ENCODE results near the gene PTPRCAP.
A peak's percentile ranks its signal among the peaks of the same experiment; 100 is the strongest.
"Not testable (repeated sequence)": the region's sequence is repeated elsewhere in the genome, so short reads cannot be mapped to it uniquely, and the experiment has no call there.

The PTPRCAP gene

DNA sequence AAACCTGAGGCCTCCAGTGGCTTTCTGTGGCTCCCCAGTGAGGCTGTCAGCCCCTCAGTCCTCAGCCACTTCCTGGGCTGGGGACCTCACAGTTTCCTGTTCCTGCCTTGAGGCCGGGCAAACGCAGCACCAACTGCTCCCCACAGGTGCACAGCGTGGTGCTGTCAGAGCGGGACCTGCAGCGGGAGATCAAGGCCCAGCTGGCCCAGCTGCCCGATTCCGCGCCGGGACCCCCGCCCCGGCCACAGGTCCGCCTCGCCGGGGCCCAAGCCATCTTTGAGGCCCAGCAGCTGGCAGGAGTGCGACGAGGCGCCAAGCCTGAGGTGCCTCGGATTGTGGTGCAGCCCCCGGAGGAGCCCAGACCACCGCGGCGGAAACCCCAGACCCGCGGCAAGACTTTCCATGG lies 28.2 kb downstream of the PTPRCAP start:
- DNase-seq (ENCODE audit: low read depth) = no peak

DNA sequence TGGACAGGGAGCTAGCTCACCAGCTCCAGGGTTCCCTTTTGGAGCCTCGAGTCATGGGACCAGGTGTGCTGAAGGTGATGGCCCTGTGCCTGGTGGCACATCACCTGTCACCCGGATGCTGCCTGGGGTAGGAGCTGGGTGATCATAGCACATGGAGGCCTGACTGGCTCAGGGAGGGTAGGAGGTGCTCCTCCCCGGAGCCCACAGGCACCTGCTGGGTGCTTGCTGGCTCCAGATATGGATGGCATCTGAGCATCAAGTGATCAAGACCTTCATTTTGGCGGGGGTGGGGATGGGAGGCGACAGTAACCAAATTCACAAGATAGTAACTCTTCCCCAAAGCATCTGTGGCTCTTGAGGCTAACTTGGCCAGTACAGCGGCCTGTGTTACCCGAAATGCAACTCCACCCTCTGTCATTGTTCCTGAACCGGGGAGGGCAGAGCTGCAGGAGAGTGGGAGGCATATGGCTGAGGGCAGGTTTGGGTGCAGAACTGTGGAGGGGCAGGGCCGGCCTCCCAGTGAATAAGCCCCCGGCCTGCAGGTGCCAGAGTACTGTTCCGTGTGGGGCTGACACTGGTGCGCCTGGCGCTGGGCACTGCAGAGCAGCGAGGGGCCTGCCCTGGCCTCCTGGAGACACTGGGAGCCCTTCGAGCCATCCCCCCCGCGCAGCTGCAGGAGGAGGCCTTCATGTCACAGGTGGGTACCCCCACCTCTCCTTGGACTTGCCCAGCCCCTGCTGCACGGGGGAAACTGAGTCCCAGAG lies 28.9 kb downstream of the PTPRCAP start:
- no peak for DNase-seq (ENCODE audit: low read depth)

DNA sequence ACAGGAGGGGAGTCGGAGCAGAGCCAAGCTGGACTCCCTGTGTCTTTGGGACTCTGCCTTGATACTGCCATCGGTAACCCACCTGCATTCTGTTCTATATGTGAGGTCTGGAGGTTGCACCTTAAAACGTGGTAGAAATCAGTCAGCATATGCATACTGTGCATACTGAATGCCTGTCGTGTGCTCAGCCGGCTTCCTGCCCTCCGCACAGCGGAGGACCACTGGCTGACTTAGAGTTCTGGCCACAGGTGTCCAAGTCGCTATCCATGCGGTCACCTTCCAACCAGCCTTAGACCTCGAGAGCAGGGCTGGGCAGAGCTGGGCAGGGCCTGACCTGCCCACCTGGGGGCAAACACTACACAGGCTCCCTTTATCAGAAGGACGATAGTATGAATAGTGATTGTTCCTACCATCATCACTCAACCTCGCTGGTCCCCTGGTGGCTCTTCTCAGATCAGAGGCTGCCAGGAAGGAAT lies 29.8 kb downstream of the PTPRCAP start:
- DNase-seq (ENCODE audit: low read depth) = no peak

DNA sequence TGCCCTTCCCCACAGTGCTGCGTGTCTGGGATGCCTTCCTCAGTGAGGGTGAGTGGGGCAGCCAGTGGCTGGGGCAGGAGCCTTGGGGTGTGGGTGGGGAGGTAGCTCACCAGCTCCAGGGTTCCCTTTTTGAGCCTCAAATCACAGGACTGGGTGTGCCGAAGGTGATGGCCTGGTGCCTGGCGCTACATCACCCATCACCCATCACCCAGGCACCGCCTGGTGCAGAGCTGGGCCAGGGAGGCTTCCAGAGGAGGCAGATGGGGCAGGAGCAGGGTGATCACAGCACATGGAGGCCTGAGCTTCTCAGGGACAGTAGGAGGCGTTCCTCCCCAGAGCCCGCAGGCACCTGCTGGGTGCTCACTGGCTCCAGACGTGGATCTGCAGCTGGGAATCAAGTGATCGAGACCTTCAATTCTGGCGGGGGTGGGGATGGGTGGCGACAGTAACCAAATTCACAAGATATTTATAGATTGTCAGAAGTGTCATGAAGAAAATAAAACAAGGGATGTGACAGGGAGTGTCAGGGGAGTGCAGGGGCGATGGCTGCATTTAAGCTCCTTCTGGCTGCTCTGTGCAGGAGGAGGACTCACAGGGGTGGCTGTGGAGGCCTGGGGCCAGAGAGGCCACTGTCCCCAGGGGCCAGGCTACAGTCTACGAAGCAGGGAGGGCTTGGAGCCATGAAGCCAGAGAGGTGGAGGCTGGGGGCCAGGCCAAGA lies 30.4 kb downstream of the PTPRCAP start:
- no peak for DNase-seq (ENCODE audit: low read depth)

DNA sequence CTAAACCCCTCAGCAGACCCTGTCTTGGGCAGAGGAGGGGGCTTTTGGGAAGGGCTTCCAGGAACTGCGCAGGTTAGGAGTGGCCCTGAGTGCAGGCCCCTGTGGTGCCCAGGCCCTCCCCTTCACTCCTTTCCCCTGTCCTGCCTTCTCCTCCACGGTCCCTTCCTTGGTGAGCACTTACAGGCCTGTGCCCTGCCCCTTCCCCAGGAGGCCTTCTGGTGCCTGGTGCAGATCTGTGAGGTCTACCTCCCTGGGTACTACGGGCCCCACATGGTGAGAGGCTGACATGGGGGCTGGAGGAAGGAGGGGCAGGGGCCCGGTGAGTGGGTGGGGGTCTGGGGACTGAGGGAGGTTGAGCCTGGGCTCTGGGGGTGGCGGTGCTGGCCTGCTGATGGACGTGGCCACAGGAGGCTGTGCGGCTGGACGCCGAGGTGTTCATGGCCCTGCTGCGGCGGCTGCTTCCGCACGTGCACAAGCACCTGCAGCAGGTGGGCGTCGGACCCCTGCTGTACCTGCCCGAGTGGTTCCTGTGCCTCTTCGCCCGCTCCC lies 31.0 kb downstream of the PTPRCAP start:
- DNase-seq (ENCODE audit: low read depth) = no peak

DNA sequence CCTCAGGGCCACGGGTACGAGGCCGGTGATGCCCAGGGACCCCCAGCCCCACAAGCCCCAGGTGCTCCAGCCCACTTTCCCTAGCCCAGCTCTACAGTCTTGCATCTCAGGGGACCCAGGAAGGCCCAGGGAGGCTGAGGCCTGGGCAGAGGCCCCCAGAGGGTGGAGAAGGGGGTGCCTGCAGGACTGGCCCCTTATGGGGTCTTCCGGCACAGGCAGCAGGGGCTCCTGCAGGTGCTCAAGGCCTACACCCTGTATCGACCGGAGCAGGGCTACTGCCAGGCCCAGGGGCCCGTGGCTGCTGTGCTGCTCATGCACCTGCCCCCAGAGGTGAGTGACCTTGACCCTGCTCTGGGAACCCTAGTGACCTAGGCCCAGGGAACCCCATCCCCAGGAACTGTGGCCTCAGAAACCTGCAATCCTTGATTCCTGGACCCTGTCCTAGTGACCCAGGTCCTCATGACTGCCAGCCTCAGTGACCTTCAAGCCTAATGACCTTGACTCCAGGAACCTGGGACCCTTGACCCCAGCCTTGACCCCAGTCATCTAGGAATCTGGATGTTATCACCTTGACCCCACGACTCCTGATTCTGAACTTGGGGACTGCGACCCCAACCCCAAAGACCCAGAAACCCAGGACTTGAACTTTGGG lies 31.7 kb downstream of the PTPRCAP start:
- DNase-seq (ENCODE audit: low read depth) = no peak

DNA sequence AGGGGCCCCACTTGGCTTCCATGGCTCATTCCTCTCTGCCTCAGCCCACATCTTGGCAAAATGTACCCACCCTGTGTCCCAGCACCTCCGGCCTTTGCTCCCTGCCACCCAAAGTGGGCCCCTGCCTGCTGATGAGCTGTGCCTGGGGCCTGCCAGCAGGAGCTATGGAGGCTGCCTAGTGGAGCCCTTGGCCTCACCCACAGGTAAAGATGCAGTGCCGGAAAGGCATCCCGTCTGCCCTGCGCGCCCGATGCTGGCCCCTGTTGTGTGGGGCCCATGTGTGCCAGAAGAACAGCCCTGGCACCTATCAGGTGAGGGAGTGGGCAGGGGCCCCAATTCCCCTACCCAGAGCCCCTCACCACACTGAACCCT lies 32.3 kb downstream of the PTPRCAP start:
- no peak for DNase-seq (ENCODE audit: low read depth)

DNA sequence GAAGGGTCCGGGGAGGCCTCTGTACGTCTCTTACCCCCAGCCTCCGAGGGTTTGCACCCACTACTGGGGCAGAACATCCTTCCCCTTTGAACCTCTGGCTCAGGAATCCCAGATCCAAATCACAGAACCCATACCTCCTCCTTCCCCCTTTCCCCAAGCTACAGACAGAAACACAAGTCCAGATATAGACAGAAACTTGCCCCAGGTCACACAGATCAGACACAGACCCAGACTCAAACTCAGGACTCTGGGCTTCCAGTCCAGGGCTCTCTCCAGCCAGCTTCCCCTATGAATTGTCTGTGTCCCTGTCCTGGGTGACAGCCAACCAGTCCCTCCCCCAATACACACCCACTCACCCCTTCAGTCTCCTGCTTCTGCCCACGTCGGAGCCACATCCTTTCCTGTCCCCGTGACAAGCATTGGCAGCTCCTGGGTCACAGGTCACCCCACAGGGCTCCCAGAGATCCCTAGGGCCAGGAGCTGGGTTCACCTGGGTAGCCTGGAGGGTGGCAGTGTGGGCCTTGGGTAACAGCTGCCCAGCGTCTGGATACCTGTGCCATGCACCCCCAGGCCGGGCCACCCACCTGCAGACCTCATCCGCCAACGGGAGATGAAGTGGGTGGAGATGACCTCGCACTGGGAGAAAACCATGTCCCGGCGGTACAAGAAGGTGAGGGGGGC lies 32.8 kb downstream of the PTPRCAP start:
- DNase-seq (ENCODE audit: low read depth) = no peak

DNA sequence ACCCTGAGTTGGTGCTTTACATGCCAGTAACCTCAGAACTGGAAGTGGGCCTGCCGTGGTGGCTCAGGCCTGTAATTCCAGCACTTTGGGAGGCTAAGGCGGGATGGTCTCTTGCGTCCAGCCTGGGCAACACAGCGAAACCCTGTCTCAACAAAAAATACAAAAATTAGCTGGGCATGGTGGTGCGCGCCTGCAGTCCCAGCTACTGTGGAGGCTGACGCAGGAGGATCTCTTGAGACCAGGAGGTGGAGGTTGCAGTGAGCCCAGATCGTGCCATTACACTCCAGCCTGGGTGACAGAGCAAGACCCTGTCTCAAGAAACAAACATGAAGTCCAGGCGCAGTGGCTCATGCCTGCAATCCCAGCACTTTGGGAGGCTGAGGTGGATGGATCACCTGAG lies 34.4 kb downstream of the PTPRCAP start:
- not testable (repeated sequence) for DNase-seq (ENCODE audit: low read depth)

DNA sequence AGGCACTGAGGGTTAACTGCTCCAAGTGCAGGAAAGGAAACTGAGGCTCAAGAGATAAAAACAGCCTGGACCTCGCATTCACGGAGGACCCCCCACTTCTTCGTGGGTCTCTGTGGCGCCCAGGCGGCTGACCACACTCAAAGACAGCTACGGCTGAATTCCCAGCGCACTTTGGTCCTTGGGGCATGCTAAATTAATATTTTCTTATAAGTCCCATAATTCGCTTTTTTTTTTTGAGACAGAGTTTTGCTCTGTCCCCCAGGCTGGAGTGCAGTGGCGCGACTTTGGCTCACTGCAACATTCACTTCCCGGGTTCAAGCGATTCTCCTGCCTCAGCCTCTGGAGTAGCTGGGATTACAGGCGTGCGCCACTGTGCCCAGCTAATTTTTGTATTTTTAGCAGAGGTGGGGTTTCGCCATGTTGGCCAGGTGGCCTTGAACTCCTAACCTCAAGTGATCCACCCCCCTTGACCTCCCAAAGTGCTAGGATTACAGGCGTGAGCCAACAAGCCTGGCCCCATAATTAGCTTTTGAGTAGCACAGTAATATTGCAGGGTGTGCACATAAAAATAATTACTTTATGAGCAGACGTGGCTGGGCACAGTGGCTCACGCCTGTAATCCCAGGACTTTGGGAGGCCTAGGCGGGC lies 35.2 kb downstream of the PTPRCAP start:
- not testable (repeated sequence) for DNase-seq (ENCODE audit: low read depth)

DNA sequence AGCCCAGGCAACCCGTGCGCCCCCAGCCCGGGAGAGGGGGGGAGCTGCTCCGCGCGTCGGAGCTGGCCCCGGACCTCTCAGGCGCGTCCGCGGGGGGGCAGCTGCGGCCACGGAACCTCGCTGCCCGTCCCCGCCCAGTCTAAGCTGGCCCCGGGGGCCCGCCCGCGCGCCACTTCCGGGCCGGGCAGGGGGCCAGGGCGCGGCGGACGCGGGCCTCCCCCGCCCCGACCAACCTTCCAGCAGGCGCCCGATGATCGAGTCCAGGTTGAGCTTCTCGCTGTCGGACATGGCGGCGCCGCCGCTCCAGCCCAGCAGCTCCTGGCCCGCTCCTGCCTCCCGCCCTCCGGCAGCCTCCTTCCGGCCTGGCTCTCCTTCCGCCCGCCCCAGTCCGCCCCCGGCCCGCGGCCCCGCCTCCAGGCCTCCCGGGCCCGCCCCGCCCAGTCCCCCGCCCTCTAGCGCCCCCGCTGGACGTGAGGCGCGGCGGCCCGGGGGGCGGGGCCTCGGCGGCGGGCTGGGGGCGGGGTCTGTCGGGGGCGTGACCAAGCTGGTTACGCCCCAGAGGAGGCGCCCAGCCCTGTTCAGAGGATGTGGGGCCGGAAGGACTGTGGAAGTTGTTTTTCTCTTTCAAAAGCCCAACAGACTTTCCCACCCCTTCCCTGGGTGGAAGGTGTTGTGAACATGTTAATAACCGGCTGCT lies 35.8 kb downstream of the PTPRCAP start, which contains the start of gene PPP1CA:
Gene PPP1CA (minus strand): TSS at position 364 of the 697 bp plus-strand sequence. CDS start 76 bp downstream, at position 288.
- DNase-seq (ENCODE audit: low read depth) = peak; percentile 89

DNA sequence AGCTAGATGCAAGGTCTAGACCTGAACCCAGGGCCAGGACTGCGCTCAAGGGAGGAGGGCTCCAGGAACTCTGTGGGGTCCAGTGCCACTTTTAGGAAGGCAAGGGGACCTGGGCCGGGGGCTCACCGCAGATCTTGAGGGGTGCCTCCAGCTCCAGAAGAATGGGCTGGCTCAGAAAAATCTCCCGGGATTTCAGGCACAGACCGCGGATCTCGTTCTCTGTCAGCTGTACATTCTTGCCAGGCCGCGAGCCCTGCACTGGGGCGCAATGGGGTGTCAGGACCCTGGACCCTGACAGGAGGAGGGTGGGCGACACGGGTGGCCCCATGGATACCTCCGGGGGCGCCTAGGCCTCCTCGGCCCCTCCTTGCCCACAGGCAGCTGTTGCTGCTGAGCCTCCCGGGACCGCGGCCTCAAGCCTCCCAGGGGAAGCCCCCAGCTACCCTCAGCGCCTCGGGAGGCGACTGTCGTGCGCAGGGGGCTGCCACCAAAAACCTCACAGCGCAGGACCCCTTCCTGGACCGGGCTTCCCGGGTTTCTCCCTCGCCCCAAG lies 36.5 kb downstream of the PTPRCAP start:
- DNase-seq (ENCODE audit: low read depth) = no peak

DNA sequence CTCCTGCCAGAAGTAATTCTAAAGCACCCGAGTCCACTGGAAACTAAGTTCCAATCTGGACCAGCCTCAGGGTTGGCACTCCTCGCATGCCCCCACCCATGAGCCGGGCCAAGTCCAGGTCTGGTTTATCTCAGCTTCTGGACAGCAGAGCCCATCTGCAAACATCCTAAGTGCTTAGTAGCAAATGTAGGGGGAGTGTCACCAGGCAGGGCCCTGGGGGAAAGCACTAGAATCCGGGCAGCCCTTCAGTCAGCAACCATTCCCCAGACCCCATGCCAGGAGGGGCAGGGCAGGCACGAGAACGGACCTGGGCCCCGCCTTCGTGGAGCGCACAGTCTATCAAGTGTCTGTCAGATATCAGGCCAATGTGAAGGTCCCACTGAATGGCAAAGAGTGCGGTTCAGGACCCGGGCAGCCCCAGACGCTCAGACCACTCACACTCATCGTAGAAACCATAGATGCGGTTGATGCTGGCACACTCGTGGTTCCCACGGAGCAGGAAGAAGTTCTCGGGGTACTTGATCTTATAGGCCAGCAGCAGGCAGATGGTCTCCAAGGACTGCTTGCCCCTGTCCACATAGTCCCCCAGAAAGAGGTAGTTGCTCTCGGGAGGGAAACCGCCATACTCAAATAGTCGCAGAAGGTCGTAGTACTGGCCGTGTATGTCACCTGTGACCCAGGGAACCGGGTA lies 37.1 kb downstream of the PTPRCAP start:
- DNase-seq (ENCODE audit: low read depth) = no peak

DNA sequence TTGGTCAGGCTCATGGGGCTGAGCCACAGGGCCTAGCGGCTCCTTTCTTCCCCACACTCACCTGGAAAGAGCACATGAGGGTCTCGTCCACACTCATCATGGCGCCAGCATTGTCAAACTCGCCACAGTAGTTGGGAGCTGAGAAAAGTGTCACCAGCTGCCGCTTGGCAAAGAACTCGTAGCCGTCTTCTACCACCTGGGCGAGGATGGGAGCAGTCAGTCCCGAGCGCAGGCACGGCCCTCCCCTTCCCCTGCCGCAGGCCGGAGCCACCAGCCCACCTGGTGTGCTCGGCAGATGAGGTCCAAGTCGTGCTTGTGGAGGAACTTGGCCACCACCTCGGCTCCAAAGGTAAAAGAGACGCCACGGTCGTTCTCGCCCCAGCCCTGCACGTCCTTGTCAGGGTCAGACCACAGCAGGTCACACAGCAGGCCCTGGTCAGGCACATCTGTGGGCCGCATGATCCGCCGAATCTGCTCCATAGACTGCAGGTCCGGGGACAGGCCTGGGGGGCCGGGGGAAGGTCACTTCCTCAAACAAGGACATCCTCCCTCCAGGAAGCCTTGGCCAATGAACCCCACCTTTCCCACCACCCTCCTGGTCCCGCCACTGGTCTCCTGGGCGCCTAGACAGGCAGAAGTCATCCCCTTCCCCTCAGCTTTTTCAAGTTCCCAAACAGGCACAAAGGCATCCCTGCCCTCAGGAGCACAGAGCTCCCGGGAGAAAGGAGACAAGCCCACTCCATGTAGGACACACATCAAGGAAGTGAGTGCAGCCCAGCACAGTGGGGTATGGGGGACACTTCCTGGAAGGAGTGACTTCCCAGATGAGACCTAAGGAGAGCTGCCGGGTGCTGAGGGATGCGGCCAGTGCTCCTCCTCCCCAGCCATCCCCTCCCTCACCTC lies 38.6 kb downstream of the PTPRCAP start:
- DNase-seq (ENCODE audit: low read depth) = no peak

DNA sequence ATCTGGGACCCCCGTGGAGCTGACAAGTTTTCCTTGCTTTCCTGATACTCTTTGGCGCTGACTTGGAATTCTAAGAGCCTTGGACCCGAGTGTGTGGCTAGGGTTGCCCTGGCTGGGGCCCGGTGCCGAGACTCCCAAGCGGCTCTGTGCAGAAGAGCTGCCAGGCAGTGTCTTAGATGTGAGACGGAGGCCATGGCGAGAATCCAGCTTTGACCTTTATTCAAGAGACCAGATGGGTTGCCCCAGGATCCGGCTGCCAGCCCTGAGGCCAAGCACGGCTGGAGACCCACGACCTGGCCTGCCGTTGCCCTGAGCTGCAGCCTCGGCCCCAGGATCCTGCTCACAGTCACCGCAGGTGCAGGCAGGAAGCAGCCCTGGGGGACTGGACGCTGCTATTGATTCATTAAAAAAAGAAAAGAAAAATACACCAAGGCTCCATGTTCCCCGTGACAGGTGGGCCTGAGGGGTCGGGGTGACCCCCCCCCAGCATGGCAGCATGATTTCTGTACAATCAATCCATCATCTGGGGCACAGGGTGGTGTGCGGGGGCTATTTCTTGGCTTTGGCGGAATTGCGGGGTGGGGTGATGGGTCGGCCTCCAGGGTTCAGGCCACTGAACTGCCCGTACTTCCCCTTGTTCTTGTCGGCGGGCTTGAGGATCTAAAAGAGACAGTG lies 39.4 kb downstream of the PTPRCAP start:
- DNase-seq (ENCODE audit: low read depth) = no peak

DNA sequence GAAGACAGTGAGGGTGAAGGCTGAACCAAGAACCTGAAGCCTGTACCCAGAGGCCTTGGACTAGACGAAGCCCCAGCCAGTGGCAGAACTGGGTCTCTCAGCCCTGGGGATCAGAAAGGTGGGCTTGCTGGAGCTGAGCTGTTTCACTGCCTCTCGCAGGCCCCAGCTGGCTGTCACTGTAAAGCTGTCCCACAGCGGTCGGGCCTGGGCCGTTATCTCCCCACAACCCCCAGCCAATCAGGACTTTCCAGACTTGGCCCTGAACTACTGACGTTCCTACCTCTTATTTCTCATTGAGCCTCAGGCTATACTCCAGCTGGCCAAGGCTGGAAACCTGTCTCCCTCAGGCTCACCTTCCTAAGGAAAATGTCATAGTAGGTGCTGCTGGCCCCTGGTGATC lies 39.9 kb downstream of the PTPRCAP start:
- DNase-seq (ENCODE audit: low read depth) = no peak

DNA sequence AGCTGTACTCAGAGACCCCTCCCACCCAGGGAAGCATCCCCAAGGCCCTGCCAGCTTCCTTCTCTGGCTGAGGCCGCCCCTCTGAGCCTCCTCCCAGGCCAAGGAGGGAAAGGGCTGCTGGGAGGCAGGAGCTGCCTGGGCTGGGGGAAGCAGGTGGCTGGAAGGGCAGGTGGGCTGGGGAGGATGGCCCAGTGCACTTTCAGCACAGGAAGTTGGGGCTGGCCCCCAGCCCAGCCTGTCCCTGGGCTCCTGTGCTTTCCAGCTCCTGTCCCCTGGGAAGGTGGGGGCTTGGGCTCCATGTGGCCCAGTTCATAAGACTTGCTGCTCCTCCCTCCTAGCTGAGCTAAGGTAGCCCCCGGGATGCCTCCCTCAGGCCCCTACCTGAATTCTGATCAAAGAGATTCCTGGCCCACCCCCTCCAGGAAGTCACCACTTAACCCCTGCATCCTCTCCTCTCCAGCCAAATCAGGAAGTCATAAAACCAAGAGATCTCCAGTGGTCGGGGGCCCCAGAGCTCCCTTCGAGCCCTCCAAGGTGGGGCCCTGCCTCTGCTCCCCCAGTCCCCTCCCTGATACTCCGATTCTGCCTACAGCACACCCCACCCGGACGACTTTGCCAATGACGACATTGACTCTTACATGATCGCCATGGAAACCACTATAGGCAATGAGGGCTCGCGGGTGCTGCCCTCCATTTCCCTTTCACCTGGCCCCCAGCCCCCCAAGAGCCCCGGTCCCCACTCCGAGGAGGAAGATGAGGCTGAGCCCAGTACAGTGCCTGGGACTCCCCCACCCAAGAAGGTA lies 40.7 kb downstream of the PTPRCAP start:
- no peak for DNase-seq (ENCODE audit: low read depth)

DNA sequence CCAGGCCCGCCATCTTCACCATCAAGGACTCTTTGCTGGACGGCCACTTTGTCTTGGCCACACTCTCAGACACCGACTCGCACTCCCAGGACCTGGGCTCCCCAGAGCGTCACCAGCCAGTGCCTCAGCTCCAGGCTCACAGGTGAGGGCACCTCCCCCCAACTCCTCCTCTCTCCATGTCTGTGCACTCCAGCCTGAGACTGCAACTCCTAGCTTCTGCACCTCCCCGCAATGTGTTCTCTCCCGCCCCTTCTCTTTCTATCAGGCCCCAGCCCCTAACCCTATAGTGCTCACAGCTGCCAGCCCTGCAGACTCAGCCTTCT lies 41.3 kb downstream of the PTPRCAP start:
- no peak for DNase-seq (ENCODE audit: low read depth)
